GM21786 (cell line): ENCODE data around the gene THADA.
"Not testable (repeated sequence)": the region's sequence is repeated elsewhere in the genome, so short reads cannot be mapped to it uniquely, and the experiment has no call there.

ENCODE experiments used
- ATAC-seq: cut with Tn5 transposase; IDR thresholded peaks from one replicate; pipeline ENCODE4 v1.9.1; 2021; ENCODE audit not compliant: unreplicated experiment

Gene THADA

GRCh38 chr2:43448011-43448821 is 147.6 kb downstream of the THADA start:
- ATAC-seq: no peak

GRCh38 chr2:43446755-43447154 is 149.1 kb downstream of the THADA start:
- ATAC-seq: not testable (repeated sequence)

- ATAC-seq: no peak
These were observed 150.1 kb downstream of the THADA start for GRCh38 chr2:43445781-43446180.

GRCh38 chr2:43444989-43445645 is 150.7 kb downstream of the THADA start:
- ATAC-seq: no peak

DNA sequence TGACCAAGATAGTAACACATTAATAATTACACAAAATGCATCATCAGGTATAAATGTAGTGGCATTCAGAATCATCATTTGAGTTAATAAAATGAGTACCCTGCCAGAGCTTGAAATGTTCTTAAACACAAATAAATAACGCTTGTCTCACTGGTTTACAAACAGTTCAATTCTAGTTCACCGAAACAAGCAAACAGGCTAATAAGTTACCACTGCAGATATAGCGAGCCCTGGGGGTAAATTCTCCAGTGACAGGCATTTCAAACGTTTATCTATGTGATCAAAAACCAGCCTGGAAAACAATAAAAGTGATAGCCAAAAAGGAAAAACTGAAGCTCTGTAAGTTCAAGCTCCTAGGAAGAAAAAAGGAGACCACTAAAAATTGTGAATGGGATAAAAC is 152.6 kb downstream of the THADA start:
- ATAC-seq: no peak

DNA sequence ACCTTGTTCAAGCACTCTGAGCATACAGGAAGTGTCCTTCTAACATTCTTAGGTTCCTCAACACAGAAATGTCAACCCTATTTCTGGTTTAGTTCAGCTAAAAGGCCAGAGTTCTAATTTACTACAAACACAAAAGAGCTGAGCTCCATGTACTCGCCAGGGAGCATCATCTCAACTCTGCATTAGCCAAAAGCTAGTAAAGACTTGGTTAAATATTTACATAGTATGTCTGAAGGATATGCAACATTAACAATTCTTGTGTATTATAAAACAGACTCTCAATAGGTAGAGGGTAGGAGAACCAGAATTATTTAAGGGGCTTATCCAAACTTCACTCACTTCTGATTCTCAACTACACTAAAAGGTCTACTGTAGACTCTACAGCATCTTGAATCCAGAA is 154.6 kb downstream of the THADA start:
- no peak for ATAC-seq

GRCh38 chr2:43438858-43439655 is 156.8 kb downstream of the THADA start:
- no peak for ATAC-seq

DNA sequence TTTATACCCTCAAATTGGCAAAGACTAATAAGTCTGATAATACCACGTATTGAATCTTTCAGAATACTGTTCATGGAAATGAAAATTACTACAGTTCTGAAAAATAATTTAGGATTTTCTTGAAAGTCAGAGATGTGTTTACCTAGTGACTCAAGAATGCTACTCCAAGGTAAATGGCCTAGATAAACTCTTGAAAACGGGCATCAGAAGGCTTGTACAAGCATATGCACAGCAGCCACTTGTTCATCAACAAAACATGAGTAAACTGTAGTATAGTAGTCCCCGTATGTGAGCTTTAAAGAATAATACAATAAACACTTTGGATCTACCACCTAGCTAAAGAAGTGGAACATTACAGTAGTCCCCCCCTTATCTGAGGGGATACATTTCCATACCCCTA is 157.5 kb downstream of the THADA start:
- ATAC-seq: no peak

DNA sequence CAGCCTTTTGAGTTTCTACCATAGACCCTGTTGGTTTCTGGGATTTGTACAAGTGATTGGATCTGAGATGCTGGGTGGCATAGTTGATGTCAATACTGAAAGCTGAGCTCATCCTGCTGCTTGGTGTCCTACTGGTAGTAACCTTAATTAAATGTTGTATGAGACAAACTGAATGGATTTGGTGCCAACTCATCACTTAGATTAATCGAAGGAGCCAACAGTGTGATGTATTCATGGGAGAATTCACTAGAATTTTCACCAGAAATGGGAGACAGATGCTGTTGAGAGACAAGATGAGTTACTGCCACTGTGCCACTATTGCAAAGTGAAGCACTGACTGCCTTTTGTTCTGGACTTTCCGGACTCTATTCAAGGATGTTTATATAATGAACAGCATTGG is 158.5 kb downstream of the THADA start:
- ATAC-seq: no peak

DNA sequence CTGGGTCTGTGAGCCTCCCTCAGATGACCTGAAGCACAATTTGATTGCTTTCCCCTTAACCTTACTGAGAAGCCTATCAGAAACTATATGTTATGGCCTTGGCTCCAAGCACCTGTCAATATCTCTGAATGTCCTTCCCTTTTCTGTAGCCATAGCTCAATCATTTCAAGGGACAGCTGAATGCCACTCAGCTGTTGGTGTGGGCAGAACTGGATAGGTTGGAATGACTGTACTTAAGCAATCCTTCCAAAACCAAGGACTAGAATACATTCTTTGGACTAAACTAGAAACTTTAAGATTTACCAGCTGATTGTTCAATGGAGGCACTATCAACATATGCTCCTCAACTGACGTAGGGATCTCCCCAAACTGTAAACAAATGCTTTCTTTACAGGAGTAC is 159.4 kb downstream of the THADA start:
- ATAC-seq: no peak

DNA sequence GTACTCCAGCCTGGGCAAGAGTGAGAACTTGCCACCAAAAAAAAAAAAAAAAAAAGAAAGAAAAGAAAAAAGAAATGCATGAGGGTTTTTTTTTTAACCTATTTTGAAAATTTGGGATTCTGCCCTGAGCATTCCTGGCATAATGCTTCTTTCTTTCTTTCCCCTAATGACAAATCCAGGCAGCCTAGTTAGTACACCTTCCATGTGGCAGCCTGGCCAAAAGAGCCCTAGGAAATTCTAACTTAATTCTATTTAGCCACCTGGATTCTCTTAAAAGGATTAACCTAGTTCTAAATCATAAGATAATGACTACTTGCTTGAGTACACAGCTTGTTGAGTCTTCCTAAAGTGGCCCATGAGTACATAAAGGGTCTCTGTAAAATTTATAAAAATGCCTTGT is 160.1 kb downstream of the THADA start:
- ATAC-seq: no peak

DNA sequence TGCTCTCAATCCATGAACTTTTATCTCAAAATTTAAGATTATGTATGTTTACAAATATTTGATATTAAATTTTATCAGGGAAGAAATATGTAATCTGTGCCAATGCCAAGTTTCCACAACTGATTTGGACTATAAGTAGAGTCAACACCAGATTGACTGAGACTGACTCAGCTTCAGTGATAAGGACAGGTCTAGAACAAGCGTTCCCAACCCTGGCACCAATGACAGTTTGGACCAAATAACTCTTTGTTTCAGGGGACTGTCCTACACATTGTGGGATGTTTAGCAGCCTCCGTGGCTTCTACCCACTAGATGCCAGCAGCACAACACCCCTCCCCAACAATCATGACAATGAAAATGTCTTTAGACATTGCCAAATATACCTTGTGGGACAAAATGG is 165.3 kb downstream of the THADA start:
- no peak for ATAC-seq

DNA sequence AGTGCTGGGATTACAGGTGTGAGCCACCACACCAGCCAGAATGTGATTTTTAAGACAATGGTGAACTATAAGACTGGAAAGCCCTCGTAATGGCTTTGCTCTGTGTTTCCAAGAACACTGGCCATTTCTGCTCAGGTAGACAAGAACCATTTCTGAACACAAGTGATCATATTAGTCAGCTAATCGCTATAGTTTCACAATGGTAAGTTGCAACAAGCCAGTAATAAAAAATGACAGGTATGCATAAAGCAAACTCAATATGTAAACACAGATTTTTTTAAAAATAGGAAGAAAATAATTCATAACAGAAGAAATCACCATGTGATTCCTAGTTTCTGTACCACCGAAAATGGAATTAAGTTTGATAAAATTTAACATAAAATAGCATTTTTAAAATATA is 166.5 kb downstream of the THADA start:
- no peak for ATAC-seq

GRCh38 chr2:43427032-43427424 is 168.8 kb downstream of the THADA start:
- no peak for ATAC-seq

GRCh38 chr2:43426305-43427031 is 169.4 kb downstream of the THADA start:
- ATAC-seq: peak; percentile 85

- no peak for ATAC-seq
These were observed 170.2 kb downstream of the THADA start for GRCh38 chr2:43425659-43426058.

DNA sequence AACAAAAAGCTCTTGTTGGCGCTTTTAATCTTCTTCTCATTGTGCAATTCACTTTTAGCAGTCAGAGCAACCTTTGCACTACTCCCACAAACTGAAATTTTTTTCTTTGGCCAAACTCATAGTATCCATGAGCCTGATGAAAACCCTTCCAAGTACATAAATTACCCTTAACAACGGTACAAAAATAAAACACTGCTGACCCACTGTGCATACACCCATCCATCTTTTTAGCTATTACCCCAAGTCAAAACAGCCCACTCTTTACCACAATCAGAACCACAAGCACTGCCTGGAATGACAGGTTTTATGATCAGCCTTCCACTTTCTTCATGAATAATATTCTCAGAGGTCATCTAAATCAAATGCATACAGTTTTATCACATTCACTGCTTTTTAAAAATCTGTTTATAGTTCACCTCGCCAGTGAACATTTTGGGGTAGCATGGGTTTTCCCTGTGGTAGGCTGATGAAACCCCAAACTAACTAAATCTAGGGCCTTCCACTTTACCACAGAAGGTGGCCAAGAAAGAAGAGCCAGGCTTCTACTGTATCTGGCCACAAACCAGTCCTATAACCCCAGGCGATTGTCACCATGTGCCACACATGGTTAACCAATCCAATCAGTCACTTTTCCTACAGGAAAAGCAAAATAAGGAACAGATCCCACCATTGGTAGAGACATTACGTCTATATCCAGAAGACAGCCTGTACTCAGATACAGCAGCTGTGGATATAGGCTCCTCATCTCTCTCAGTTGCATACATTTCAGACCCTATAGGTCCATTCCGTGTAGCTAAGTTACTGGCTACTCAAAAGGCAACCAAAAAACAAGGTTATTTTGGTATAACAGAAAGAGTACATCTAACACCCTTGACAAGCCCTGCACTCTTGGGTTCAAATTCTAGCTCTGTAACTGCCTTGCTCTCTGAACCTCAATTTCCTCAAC is 171.3 kb downstream of the THADA start:
- ATAC-seq: no peak

- no peak for ATAC-seq
These were observed 171.9 kb downstream of the THADA start for GRCh38 chr2:43423941-43424261.

GRCh38 chr2:43421194-43421593 is 174.6 kb downstream of the THADA start:
- ATAC-seq: no peak

- no peak for ATAC-seq
These were observed 175.4 kb downstream of the THADA start for GRCh38 chr2:43420389-43420801.
